Lung (tissue), 12 donors: Measurements from ENCODE around the gene HS1BP3. TPM values are rescaled to one million over a fixed set of nuclear protein-coding genes. Genes with fewer than 3 reads are reported as not detected.

Source experiments
- ATAC-seq: fragments of 200-7000 bp; cut with Tn5 transposase; one replicate; pipeline ENCODE4 v1.9.1; 2020; ENCODE audit warnings: moderate number of reproducible peaks; ENCODE audit not compliant: insufficient read depth, low FRiP score
- DNase-seq, 3 donors: peaks; one replicate each; pipeline ENCODE4 v3.0.0-alpha.2; 2013 to 2017
- H3K27ac ChIP-seq, 2 donors: one replicate each; pipeline ENCODE4 v1.5.1; 2013; ENCODE audit warnings: mild to moderate bottlenecking in 2 of 2, moderate library complexity in 2 of 2, control low read depth in 1 of 2, inconsistent platforms in 1 of 2, low read depth in 1 of 2, low read length in 1 of 2
- H3K27me3 ChIP-seq, 3 donors: one replicate each; pipeline ENCODE4 v1.5.1; 2013; ENCODE audit warnings: low read length in 2 of 3; ENCODE audit not compliant: control insufficient read depth in 3 of 3, insufficient read depth in 3 of 3
- H3K36me3 ChIP-seq, 4 donors: one replicate each; pipeline ENCODE4 v1.5.1; 2013; ENCODE audit warnings: low read length in 4 of 4, mild to moderate bottlenecking in 1 of 4, moderate library complexity in 1 of 4; ENCODE audit not compliant: control insufficient read depth in 4 of 4, insufficient read depth in 4 of 4
- H3K4me1 ChIP-seq, 5 donors: one replicate each; pipeline ENCODE4 v1.5.1; 2013; ENCODE audit warnings: low read length in 5 of 5, mild to moderate bottlenecking in 2 of 5, moderate library complexity in 1 of 5; ENCODE audit not compliant: control insufficient read depth in 5 of 5, insufficient read depth in 5 of 5
- H3K4me3 ChIP-seq: one replicate; pipeline ENCODE4 v1.5.1; 2013; ENCODE audit warnings: mild to moderate bottlenecking, control low read depth, moderate library complexity
- H3K9ac ChIP-seq, 2 donors: one replicate each; pipeline ENCODE4 v1.5.1; 2013; ENCODE audit warnings: low read length in 2 of 2, control low read depth in 1 of 2; ENCODE audit not compliant: insufficient read depth in 1 of 2
- H3K9me3 ChIP-seq, 4 donors: one replicate each; pipeline ENCODE4 v1.5.1; 2013; ENCODE audit warnings: low read length in 3 of 4, mild to moderate bottlenecking in 1 of 4, moderate library complexity in 1 of 4; ENCODE audit not compliant: control insufficient read depth in 4 of 4, insufficient read depth in 3 of 4
- CTCF ChIP-seq: IDR thresholded peaks from 2 replicates; pipeline ENCODE4 v1.5.1; 2012; ENCODE audit warnings: mild to moderate bottlenecking; ENCODE audit errors: control extremely low read depth, extremely low read depth
- WGBS, 2 donors: extraction: QIAGEN DNeasy Blood & Tissue Kit; methylation state at CpG; one replicate each; pipeline ENCODE4 v1.1.7; 2013; 5-methylcytosine and 5-hydroxymethylcytosine counted together
- polyA plus RNA-seq, 2 donors: library from polyadenylated mRNA; stranded (reverse); fragments of 200-250 nt; gene quantifications; one replicate each; pipeline ENCODE4 v1.2.1, GENCODE V29; 2013
- total RNA-seq, 2 donors: library from RNA; depleted of rRNA in 1 of 2; stranded (reverse); fragments of >200 nt in 1 of 2; gene quantifications; one replicate each; pipeline ENCODE4 v1.2.1, GENCODE V29; 2014 to 2021
- donor health status: control.
- donor health status: control.
- donor health status: Bipolar disorder and iron deficiency.
- donor health status: healthy.
- donor health status: DM: yes; HTN: yes; CAD: no.

Gene HS1BP3
- total and polyA plus RNA-seq, 4 donors, result 25.4 to 41.4 (median 33.4) TPM

- WGBS, 2 donors, result 94 to 95% methylated on average over 15 of the region's 15 CpGs
- H3K9ac ChIP-seq, result no peak overlapping the region
- no peaks in the 10 kb centered on the region for H3K9me3 ChIP-seq
- no peak overlapping the region for H3K4me3 ChIP-seq
- DNase-seq (no peak), ATAC-seq (no peak)
- H3K4me1 ChIP-seq, result peaks cover 0 to 22% (median 10%) of the 10 kb centered on the region in 5 donors
- H3K36me3 ChIP-seq, result peaks cover 0 to 49% (median 1%) of the 10 kb centered on the region in 4 donors
- no peak for TF ChIP-seq CTCF
- no peaks in the 10 kb centered on the region for H3K27me3 ChIP-seq
- H3K27ac ChIP-seq, result no peak overlapping the region
These were observed 12.1 kb downstream of the HS1BP3 start for GRCh38 chr2:20638646-20639430.

- Histone ChIP-seq H3K36me3 (peaks cover 0 to 47% (median 1%) of the 10 kb centered on the region in 4 donors), H3K9me3 (no peaks in the 10 kb centered on the region), H3K27ac (no peak overlapping the region), H3K4me1 (peaks cover 0 to 23% (median 11%) of the 10 kb centered on the region in 5 donors), H3K4me3 (no peak overlapping the region), H3K9ac (no peak overlapping the region), H3K27me3 (no peaks in the 10 kb centered on the region)
- no peak for DNase-seq
- WGBS, 2 donors, result 96% methylated on average over 13 of the region's 13 CpGs
- no peak for TF ChIP-seq CTCF
- ATAC-seq, result no peak
These were observed 12.9 kb downstream of the HS1BP3 start for GRCh38 chr2:20638014-20638413.

GRCh38 chr2:20637147-20637546, 13.8 kb downstream of the HS1BP3 start:
- no peaks in the 10 kb centered on the region for H3K9me3 ChIP-seq
- 71 to 80% methylated on average over 13 of the region's 13 CpGs for whole genome bisulfite sequencing, 2 donors
- peaks cover 0 to 44% (median 0%) of the 10 kb centered on the region in 4 donors for H3K36me3 ChIP-seq
- no peak overlapping the region for H3K9ac ChIP-seq
- H3K4me1 ChIP-seq, result peaks cover 0 to 22% (median 9%) of the 10 kb centered on the region in 5 donors
- no peaks in the 10 kb centered on the region for H3K27me3 ChIP-seq
- H3K4me3 ChIP-seq, result no peak overlapping the region
- peak overlapping the region in 1 of 2 donors; percentile 76 for H3K27ac ChIP-seq
- no peak for TF ChIP-seq CTCF
- no peak for DNase-seq
- no peak for ATAC-seq
